GM18502 (cell line): Measurements from ENCODE around the gene KLHL6.
"Not testable (repeated sequence)": the region's sequence is repeated elsewhere in the genome, so short reads cannot be mapped to it uniquely, and the experiment has no call there.

Experiments used
- ATAC-seq: cut with Tn5 transposase; IDR thresholded peaks from one replicate; pipeline ENCODE4 v1.9.1; 2021; ENCODE audit warnings: mild to moderate bottlenecking; ENCODE audit not compliant: unreplicated experiment, poor library complexity

The KLHL6 gene

DNA sequence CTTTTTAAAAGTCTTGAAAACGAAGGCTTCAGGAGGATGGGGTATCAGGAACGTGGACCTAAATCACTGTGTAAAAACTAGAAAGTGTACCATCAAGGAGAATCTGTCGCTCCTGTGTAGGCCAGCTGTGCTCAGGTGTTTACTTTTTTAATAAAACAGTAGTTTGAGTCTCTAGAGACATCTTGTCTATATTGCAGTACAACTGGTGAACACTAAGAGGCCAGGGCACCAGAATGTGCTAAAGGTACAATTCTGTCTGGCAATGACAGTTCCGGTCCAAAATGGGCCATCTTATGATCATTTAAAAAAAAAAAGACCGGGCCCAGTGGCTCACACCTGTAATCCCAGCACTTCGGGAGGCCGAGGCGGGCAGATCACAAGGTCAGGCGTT is 65.3 kb downstream of the KLHL6 start:
- no peak for ATAC-seq

DNA sequence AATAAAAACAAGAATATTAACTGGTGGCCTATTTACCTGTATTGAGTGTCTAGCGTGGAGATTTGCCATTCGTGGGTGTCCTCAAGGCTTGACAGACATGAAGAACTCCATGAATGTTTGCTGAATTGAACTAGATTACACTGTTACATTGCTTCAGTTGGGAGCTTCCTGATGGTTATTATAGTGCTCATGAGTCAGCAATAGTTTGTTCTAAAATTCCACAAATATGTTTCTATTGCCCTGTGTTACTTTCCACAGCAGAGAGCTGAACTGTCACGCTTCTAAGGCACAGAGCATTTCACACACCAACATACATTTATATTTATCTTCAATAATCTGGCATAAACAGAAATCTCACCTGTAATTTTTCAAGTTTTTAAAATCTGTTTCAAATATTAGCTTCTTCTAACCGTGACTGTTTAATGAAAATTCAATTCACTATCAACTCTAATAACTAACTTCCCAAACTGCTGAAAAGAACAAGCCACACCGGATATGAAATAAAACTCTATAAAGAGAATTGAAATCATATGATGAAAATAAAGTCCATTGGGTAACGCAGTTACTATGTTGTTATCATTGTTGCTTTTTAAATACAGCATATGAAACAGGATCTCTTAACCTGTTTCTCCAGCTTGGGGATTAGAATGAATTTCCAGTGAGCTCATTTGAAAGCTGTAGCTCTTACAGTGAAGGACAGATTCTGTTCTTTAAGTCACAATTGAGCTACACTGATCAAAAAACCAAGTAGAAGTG is 65.9 kb downstream of the KLHL6 start:
- ATAC-seq = no peak

DNA sequence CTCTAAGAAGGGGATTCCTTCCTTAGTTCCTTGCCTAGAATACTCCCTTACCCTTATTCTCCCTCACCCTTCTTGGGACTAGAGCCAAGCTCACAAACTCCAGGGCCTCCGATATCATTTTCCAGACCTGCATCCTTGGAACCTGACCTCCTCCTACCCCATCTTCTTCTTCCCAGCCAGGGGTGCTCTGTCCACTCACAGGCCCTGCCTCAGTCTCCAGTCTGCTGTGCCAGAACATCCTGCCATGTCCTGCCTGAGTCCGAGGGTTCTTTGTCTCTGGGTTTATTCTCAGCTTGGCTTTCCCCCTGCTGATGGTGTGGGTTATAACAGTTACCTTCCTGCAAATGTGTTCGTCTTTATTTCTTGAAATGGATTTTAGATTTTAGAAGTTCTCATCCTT is 67.2 kb downstream of the KLHL6 start:
- ATAC-seq = no peak

DNA sequence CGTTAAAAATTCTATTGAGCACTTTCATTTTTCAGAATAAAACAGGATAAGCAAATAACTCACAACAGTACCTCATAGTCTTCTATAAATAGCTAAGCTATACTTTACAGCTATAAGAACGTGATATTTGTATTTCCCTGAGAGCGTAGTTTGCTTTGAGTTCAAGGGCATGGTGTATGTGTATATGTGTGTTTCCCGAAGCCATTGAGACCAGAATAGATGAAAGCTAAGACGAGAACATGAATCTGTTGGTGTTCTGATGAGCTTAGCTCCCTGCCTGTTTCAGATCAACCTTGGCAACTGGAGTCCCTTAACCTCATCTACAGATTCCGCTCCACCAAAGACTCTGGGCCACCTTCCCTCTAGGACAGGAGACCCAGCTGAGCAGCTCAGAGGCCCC is 67.6 kb downstream of the KLHL6 start:
- no peak for ATAC-seq

DNA sequence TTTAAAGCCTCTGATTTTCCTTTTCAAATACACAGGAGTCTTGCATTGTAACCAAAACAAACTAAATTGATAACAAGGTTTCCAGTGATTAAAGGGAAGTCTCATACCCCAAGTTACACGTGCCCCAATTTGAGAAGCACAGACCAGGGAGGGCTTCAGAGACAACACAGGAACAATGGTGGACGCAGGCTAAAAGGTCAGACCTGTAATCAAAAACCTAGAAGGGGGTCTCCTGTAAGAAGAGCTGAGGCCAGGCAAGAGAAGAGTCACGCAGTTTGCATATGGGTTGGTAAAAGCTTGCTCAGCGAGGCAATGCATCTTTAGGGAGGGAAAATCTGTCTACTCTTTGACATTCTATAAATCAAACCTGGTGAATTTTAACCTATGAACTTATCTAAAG is 68.5 kb downstream of the KLHL6 start:
- no peak for ATAC-seq

DNA sequence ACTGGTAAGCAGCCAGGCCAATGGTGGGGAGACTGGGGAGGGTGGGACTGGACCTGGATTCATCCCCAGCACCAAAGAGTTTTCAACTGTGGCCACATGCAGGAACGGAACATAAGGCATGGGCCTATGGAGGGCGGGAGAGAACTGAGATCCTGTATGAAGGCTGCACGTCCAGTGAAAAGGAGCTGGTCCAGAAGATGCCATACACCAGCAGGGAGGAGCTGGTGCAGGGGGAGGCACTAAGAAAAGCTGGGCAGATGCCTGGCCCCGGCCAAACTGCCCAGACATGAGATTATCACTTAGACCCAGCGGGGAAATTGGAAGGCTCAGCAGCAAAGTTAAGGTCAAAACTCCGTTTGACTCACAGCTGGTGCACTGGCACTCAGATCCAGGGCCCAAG is 69.0 kb downstream of the KLHL6 start:
- no peak for ATAC-seq

DNA sequence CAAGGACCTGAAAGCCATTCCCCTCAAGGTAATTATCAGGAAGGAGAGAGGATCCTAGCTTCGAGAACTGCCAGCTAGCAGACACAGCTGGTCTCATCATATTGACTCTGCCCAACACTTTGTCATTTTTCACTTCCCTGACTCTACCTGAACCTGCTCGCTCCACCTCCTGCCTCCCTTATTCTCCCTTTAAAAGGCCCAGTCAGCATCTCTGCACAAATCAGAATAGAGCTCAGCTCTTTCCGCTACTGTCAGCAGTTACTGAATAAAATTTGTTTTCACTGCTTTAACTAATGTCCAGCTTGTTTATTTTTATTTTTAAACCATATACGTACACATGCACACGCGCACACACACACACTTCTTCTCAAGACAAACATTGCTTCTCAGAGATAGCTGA is 69.9 kb downstream of the KLHL6 start:
- ATAC-seq = no peak

DNA sequence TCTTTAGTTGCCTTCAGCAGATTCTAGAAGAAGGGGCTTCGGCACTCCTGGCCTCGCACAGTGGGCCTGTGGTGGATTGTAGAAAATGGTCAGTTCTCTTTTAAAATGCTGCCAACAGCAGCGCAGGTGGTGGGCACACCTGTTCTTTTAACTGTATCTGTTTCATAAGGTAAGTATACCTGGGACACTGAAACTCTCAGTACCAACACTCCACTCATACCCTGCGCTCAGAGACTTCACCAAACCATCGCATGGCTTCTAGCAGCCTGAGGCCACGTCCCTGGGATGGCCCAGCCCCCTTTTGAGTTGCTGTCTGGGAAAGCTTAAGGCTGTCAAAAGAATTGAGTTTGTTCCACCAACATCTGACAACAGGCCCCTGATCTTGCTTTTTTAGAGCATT is 70.4 kb downstream of the KLHL6 start:
- no peak for ATAC-seq

DNA sequence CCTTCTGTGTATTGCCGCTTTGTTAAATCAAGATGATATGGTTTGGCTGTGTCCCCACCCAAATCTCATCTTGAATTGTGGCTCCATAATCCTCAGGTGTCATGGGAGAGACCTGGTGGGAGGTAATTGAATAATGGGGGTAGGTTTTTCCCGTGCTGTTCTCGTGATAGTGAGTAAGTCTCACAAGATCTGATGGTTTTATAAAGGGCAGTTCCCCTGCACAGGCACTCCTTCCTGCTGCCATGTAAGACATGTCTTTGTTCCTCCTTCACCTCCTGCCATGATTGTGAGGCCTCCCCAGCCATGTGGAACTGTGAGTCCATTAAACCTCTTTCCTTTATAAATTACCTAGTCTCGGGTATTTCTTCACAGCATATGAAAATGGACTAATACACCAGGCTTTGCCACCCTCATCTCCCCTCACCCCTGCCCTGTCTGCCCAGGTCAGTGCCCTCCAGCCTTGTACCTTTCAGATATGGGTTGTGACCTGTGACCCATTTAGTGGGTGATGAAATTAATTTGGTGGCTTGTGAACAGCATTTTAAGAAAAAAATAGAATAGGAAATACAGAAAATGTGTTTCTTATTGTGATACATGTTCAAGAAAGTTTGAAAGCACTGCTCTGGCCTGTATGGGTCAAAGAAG is 71.0 kb downstream of the KLHL6 start:
- ATAC-seq = no peak

DNA sequence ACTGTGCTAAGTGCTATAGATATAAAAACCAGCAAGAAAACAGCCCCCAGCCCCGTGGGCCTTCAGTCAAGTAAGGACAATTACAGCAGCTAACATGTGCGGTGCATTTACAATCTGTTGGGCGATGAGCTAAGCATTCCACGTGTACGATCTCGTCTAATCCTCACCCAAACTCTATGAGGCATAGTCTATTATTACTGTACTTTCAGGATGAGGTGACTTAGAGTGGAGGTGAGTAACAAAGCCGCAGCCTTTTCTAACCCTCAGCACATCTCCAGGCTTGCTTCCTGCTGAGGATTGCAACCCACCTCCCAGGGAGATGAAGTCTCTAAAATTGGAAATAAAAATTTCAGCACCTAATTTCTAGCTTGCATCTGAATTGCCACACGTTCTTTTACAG is 73.9 kb downstream of the KLHL6 start:
- no peak for ATAC-seq

DNA sequence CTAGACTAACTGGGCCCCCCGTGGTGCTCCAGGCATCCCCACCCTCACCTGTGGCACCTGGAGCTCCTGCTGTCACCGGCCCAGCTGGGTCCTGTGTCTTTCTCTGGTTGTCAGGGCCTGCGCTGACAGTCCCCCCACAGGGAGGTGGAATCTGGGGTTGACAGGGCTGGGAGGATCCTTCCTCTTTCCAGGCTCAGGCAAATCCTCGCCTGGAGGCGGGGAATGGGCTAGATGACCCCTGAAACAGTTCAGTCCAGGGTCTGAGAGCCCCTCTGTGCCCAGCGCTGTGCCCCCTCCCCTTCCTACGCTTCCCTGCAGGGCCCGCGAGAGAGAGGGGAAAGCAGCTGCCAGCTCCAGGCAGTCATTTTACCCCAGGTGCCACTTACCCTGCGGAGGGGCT is 77.0 kb downstream of the KLHL6 start:
- no peak for ATAC-seq

DNA sequence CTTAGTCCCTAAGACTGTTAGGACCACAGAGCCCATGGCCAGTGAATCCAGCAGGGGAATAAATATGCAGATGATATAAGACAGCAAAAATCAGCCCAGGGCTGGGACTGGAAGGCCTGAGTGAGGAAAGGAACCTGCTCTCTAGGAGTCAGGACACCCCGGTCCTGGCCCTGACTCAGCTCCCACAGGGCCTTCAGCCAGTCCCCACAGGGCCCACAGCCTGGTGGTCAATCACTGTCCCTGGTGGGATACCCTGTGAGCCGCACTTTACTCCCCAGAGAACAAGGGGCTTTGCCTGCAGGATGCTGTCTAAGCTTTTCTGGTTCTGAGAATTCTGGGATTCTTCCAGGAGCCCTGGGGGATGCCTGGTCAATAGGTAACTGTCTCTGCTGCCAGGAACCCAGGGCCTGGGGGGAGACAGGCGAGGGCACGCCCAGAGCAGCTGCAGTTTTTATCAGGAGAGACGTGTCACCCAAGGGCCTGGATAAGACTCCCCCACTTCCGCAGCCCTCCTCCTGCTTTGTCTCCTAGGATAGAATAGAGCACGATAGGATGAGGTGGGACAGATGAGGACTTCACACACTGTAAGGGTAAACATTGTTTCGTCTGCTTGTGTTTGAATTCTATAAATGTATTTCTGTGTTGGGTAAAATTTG is 77.6 kb downstream of the KLHL6 start:
- no peak for ATAC-seq

DNA sequence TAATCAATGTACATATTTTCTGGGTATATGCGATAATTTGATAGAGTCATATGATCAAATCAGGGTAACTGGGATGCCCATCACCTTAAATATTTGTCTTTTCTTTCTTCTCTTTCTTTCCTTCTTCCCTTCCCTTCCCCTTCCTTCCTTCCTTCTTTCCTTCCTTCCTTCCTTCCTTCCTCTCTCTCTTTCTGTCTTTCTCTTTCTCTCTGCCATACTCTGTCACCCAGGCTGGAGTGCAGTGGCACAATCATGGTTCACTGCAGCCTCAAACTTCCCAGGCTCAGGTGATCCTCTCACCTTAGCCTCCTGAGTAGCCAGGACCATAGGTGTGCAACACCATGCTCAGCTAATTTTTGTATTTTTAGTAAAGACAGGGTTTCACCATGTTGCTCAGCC is 79.7 kb downstream of the KLHL6 start:
- ATAC-seq = not testable (repeated sequence)

DNA sequence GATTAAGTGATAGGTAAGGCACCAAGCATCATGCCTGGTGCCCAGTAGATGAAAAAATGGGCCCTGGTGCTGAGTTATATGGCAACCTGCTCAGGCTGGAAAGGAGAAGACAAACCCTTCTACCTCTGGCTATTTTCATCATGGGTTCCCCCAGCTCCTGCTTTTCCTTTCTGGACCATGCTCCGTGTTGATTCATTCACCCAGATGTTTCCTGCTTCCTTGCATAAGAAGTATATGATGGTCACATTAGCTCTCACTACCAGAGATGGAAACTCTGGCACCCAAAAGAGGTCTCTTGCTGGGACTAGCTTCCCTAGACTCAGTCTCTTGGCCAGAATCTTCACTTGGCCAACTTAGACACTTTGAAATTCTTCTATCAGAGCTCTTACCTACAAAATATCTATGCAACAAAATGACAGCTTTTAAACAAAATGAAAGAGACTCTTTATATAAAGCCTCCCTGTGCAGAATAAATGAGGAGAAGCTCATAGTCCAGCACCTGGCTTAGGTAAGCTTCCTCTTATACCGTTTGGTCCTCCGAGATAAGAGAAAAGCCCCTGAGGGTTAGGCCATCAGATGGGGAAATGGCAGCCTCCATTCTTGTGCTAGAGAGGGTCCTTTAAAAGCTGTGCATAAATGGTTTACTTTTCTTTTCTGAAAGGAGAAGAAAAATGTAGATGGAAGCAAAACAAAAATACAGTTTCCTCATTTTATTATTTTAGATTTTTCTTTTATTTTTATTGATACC is 80.3 kb downstream of the KLHL6 start:
- ATAC-seq = no peak

DNA sequence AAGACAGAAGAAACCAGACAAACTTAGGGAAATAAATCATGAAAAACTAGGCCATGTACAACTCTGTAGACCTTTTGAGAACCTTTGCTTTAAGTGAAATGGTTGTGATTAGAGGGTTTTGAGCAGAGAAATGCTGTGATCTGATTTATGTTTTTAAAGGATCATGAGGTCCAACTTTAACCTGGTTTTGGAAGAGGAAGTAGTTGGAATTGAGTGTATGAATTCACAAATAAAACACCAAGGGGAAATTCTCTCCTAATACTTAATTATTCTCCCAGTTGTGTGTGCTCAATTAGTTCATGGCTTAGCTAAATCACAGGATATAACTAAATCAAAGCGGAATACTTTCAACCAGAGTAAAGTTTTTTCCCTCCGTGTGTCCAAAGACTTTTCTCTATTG is 81.5 kb downstream of the KLHL6 start:
- ATAC-seq = no peak

DNA sequence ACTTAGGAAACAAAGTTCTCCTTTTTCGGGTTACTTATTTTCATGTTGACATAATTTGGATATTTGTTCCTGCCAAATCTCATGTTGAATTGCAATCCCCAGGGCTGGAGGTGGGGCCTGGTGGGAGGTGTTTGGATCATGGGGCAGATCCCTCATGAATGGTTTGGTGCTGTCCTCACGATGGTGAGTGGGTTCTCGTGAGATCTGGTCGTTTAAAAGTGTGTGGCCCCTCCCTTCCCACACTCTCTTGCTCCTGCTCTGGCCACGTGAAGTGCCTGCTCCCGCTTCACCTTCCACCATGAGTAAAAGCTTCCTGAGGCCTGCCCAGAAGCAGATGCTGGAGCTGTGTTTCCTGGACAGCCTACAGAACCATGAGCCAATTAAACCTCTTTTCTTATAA is 83.4 kb downstream of the KLHL6 start:
- no peak for ATAC-seq

DNA sequence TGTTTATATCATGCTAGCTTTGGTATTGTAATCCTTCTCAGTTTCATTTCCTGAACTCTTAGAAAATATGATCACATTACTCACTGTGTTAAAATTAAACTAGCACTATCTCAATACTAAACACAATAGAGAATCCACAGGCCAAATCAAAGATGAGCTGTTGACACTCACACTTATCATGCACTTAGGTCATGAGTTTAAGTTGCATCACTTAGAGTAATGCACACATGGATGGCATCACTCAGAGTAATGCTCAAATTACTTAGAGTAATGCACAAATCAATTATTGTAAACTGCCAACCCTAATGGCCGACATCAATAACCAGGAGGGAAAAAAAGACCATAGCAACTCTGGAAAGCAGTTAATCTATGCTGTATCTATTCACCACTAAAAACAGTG is 87.1 kb downstream of the KLHL6 start:
- no peak for ATAC-seq

DNA sequence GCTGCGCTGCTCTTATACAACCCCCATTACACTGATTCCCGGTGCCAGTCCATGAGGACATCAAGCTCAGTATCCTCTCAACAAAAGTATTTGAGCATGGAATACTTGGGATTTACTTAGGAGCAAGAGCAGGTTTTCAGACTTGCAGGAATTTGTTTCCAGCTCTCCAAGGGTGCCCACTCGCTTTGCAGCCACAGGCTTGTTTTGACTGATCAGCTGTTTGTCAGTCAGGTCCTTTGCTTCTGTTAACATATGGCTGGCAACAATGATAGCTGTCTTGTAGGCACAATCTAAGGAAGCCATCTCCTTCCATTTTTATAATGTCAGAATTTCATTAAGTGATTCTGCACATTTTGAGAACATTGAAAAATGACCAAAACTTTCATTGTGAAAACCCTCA is 88.9 kb downstream of the KLHL6 start:
- ATAC-seq = no peak

DNA sequence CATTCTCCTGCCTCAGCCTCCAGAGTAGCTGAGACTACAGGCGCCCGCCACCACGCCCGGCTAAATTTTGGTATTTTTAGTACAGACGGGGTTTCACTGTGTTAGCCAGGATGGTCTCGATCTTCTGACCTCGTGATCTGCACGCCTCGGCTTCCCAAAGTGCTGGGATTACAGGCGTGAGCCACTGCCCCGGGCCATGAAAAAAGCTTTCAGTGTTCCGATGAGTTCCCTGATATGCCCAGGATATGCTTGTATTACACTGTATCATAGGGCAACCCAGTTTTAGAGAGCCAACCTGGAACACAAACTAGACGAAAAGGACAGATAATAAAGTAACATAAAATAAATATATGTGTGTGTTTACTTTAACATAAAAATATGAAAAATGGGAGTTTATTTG is 89.8 kb downstream of the KLHL6 start:
- ATAC-seq = not testable (repeated sequence)

DNA sequence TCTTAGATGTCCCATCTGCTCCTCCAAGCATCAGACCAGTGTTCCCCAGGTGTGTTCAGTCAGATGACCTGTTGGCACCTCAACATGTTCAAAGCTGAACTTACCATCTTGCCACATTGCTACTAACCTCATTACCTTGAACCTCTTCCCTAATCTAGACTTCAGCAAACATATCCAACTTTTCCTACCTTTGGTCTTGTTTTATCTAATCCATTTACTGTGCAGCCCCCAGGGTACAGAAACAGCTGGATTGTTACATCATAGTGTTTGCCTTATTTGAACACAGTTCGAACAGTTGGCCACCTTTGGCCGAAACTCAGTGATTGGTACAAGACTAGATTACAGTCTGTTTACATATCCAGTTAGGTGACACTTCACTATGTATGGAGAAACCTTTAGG is 91.0 kb downstream of the KLHL6 start:
- ATAC-seq = no peak
